Astrocyte of the spinal cord (primary cell): ENCODE measurements around the gene ABLIM2.

Experiments
- DNase-seq: peaks from one replicate; pipeline ENCODE4 v3.0.0; 2011; ENCODE audit warnings: low read depth, low spot score
- H3K4me3 ChIP-seq: 2 replicates; pipeline ENCODE4 v1.5.1; 2011; ENCODE audit warnings: low read depth, mild to moderate bottlenecking, low read length, moderate library complexity
- CTCF ChIP-seq: IDR thresholded peaks from 2 replicates; pipeline ENCODE4 v1.5.1; 2012; ENCODE audit warnings: low read depth, mild to moderate bottlenecking, low read length, inconsistent platforms
- in situ Hi-C: cut with HindIII; loops from 2 replicates; pipeline ENCODE4 v1.10.0; 2017; ENCODE audit warnings: low sequenced_read_pairs

Gene ABLIM2

DNA sequence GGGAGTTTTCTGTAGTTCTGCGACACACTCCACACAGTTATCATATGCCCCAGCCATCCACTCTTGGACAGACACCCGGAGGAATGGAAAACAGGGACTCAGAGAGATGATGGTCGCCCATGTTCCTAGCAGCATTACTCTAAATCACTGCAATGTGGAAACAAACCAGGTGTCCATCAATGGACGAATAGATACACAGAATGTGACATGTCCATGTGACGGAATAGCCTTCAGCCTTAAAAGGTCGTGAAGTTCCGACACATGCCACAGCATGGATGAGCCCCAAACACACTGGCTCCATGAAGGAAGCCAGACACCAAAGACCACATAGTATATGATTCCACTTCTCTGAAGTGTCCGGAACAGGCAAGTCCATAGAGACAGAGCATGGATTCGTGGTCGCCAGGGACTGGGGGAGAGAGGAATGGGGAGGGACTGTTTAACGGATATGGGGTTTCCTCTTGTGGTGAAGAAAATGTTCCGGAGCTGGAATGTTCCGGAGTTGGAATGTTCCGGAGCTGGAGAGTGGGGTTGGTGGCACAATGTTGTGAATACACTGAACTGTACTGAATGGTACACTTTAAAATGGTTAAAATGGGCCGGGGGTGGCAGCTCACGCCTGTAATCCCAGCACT is 190.2 kb downstream of the ABLIM2 start:
- TF ChIP-seq CTCF: no peak
- DNase-seq: no peak
- in situ Hi-C loops: no loop called here

DNA sequence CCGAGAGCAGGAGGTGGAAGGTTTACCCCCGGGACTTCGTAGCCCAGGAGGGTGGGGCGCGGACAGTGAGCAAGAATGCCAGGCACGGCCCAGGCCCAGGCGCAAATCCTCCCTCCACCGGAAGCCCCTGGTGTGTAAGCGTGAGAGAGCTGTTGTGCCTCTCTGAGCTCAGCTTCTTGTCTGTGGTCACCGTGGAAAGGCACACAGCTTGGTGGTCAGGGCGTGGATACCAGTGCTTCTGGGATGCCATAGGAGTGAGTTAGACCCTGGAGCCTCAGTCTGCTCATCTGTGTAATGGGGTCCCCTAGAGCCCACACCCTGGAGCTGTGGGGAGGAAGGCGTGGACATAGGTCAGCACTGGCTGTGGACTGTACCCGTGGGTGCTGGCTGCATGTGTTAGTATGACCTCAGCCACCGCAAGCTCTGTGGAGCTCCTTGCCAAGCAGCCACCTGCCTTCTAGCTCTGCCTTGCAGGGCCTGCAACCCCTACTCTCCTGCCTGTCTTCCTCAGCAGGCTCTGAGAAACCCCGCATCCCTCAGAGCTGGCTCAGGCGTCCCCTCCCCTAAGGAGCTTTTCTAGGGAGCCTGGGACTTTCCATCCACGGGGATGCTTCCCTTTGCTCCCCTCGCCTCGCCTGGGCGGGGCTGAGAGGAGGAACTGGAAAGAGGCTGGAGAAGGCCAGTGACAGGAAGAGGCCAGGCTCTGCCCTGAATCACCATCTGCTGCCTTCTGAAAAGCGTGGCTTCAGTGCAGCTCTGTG is 190.9 kb downstream of the ABLIM2 start:
- no peak for TF ChIP-seq CTCF
- in situ Hi-C loops: no loop called here
- H3K4me3 ChIP-seq: no peak overlapping the region
- peak; percentile 20 for DNase-seq

More for the DNA sequence above, 190.2 kb downstream of the ABLIM2 start:
- H3K4me3 ChIP-seq: no peak overlapping the region

GRCh38 chr4:7967063-7967440 is 191.6 kb downstream of the ABLIM2 start:
- H3K4me3 ChIP-seq: no peak overlapping the region
- no peak for DNase-seq
- in situ Hi-C loops: no loop called here
- TF ChIP-seq CTCF: no peak

DNA sequence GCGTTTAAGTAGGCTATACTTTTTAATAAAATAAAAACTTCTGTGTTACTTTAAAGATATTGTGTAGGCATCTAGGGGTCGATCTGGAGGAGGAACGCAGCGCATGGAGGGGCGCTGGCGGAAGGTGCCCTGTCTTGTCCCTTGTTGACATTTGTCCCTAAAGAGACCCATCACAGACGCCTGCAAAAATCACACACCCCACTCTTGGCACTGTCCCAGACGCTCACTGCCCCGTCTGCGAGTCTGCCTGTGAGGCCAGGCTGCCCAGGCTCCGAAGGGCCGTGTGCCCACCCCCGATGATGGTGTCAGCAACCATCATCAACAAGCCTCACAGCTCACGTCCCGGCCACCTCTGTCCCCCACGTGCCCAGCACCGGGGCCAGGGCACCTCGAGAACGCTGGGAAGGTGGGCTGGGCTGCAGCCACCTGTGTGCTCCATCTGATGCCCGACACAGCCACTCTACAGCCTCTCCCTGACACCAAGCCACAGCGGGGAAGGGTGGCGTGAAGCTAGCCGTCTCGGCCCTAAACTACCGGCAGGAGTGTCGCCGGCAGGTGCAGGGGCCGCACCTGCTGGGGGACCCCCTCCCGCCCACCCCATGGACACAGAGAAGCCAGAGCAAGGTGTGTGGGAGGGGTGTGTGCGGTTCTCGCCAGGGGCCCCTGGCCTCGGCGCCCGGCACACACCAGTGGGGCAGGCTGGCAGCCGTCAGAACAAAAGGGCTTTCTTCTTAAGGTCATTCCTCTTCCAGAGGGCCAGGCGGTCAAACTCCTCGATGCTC is 192.1 kb downstream of the ABLIM2 start:
- TF ChIP-seq CTCF: no peak
- H3K4me3 ChIP-seq: no peak overlapping the region
- no peak for DNase-seq
- in situ Hi-C loops: no loop called here

- in situ Hi-C loops: no loop called here
- H3K4me3 ChIP-seq: no peak overlapping the region
- TF ChIP-seq CTCF: no peak
- DNase-seq: no peak
These were observed 193.5 kb downstream of the ABLIM2 start for GRCh38 chr4:7964890-7965662.

- in situ Hi-C loops: no loop called here
- DNase-seq: no peak
- H3K4me3 ChIP-seq: no peak overlapping the region
- no peak for TF ChIP-seq CTCF
These were observed 194.2 kb downstream of the ABLIM2 start for GRCh38 chr4:7964459-7964858.
